ENCODE results near the gene ENOX1. TPM values are rescaled to one million over a fixed set of nuclear protein-coding genes. Genes with fewer than 3 reads are reported as not detected.

Gene ENOX1
- total and polyA plus RNA-seq, 2 donors (not counting 3 experiments of a cell fraction or from before 2014, with no cell fraction given): 0.17 to 0.97 TPM

DNA sequence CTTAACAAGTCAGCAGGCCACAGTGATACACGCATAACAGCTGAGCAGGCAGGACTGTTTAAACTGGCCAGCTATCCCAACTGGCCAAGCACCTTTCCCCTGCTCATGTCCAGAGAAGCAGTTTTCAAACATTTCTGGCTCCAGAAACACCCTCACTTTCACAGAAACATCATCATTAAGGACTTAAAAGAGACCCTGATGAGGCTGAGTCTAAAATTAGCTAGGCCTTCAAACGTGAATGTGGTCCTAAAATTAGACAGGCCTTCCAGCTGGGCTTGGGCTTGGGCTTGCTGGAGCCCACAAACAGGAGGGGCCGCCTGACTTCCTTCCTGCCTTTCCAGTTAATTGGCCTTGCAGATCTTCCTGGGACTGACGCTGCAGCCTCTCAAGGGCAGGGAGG, 429.2 kb downstream of the ENOX1 start:
- TF ChIP-seq POLR2A (IDR thresholded peaks at IDR 0.05; ENCODE audit: low read depth, low read length) (no peak), GATA2 (IDR thresholded peaks at IDR 0.05; ENCODE audit: insufficient read depth, insufficient read length, low read depth, low read length) (no peak), JUN (IDR thresholded peaks at IDR 0.05; ENCODE audit: borderline replicate concordance, insufficient read depth, insufficient read length, low read depth) (no peak), EZH2 (IDR thresholded peaks at IDR 0.05; ENCODE audit: borderline replicate concordance, low read depth, low read length, severe bottlenecking) (no peak)
- Histone ChIP-seq H2AFZ (ENCODE audit: low read depth, low read length) (no peak overlapping the region), H3K27ac (ENCODE audit: insufficient read depth, low read depth, low read length) (no peak overlapping the region), H3K9me3 (replicated peaks; ENCODE audit: control insufficient read depth, insufficient read depth, low read length) (no peaks in the 10 kb centered on the region), H3K4me2 (ENCODE audit: insufficient read depth, low read length) (no peak overlapping the region), H3K79me2 (ENCODE audit: control insufficient read depth, insufficient read depth, low read length) (no peaks in the 10 kb centered on the region), H3K9me1 (replicated peaks; ENCODE audit: control insufficient read depth, extremely low read depth, insufficient read depth, low read length) (no peaks in the 10 kb centered on the region), H3K27me3 (ENCODE audit: control insufficient read depth in 2 of 2, insufficient read depth in 2 of 2, low read length in 2 of 2) (no peaks in the 10 kb centered on the region), H3K4me1 (ENCODE audit: control insufficient read depth, extremely low read depth, insufficient read depth, low read length) (peaks cover 7% of the 10 kb centered on the region), H4K20me1 (replicated peaks; ENCODE audit: control insufficient read depth, extremely low read depth, insufficient read depth, low read length) (no peaks in the 10 kb centered on the region), H3K9ac (replicated peaks; ENCODE audit: extremely low read depth, insufficient read depth, low read length) (no peak overlapping the region), H3K36me3 (ENCODE audit: control insufficient read depth in 2 of 2, extremely low read depth in 1 of 2, insufficient read depth in 2 of 2, low read length in 2 of 2) (no peaks in the 10 kb centered on the region), H3K4me3 (replicated peaks in 1 of 3; ENCODE audit: insufficient read depth in 1 of 3, low read depth in 1 of 3, low read length in 3 of 3) (no peak overlapping the region)
- POLR2A ChIA-PET: no interaction called here
- FAIRE-seq: no peak
- dilution Hi-C loops (cut with MboI; ENCODE audit: extremely low pct_ligation_motif_present, low sequenced_read_pairs): no loop called here
- no TSS peak for BruUV-seq (replicated peaks)
- CTCF ChIA-PET: no interaction called here
- intact Hi-C loops (cut with micrococcal nuclease): no loop called here
- no peak for DNase-seq (ENCODE audit: low read depth, low spot score)

DNA sequence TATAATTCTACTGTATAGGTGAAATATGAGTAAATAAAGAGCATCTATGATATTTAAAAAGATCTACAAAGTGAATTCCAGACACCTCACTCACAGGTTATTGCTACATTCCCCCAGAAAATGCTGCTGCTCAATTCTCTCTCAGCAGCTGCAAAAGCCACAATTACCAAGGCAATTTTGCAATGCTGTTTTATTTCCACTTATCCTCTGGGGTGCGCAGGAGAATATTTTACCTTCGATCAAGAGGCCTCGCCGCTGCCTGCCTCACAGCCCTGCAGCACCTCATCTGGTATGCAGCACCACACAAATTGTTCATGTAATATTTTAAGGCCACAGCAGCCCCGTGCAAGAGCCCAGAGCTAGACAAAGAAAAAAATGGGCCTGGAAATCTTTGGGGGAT, 430.2 kb downstream of the ENOX1 start:
- Histone ChIP-seq H2AFZ (ENCODE audit: low read depth, low read length) (no peak overlapping the region), H3K27me3 (ENCODE audit: control insufficient read depth in 2 of 2, insufficient read depth in 2 of 2, low read length in 2 of 2) (no peaks in the 10 kb centered on the region), H3K9me3 (replicated peaks; ENCODE audit: control insufficient read depth, insufficient read depth, low read length) (no peaks in the 10 kb centered on the region), H3K4me1 (ENCODE audit: control insufficient read depth, extremely low read depth, insufficient read depth, low read length) (peaks cover 5% of the 10 kb centered on the region), H3K27ac (ENCODE audit: insufficient read depth, low read depth, low read length) (no peak overlapping the region), H3K36me3 (ENCODE audit: control insufficient read depth in 2 of 2, extremely low read depth in 1 of 2, insufficient read depth in 2 of 2, low read length in 2 of 2) (no peaks in the 10 kb centered on the region), H3K79me2 (ENCODE audit: control insufficient read depth, insufficient read depth, low read length) (no peaks in the 10 kb centered on the region), H4K20me1 (replicated peaks; ENCODE audit: control insufficient read depth, extremely low read depth, insufficient read depth, low read length) (no peaks in the 10 kb centered on the region), H3K9ac (replicated peaks; ENCODE audit: extremely low read depth, insufficient read depth, low read length) (no peak overlapping the region), H3K9me1 (replicated peaks; ENCODE audit: control insufficient read depth, extremely low read depth, insufficient read depth, low read length) (no peaks in the 10 kb centered on the region), H3K4me2 (ENCODE audit: insufficient read depth, low read length) (no peak overlapping the region), H3K4me3 (replicated peaks in 1 of 3; ENCODE audit: insufficient read depth in 1 of 3, low read depth in 1 of 3, low read length in 3 of 3) (no peak overlapping the region)
- POLR2A ChIA-PET: no interaction called here
- BruUV-seq (replicated peaks): no TSS peak
- intact Hi-C loops (cut with micrococcal nuclease): no loop called here
- TF ChIP-seq EZH2 (IDR thresholded peaks at IDR 0.05; ENCODE audit: borderline replicate concordance, low read depth, low read length, severe bottlenecking): no peak
- TF ChIP-seq MYC (IDR thresholded peaks at IDR 0.05; ENCODE audit: low read depth, low read length): no peak
- DNase-seq (ENCODE audit: low read depth, low spot score): no peak
- FAIRE-seq: no peak
- dilution Hi-C loops (cut with MboI; ENCODE audit: extremely low pct_ligation_motif_present, low sequenced_read_pairs): no loop called here
- CTCF ChIA-PET: no interaction called here
